H9 (cell line): Measurements from ENCODE around the gene EFNA5. TPM values are rescaled to one million over a fixed set of nuclear protein-coding genes. Genes with fewer than 3 reads are reported as not detected.

Source experiments
- DNase-seq: peaks from one replicate; pipeline ENCODE4 v3.0.0-alpha.2; 2017
- H2AFZ ChIP-seq: one replicate; pipeline ENCODE4 v1.6.1; 2013; ENCODE audit warnings: mild to moderate bottlenecking, low read length, control low read depth, moderate library complexity
- H2AK5ac ChIP-seq: 2 replicates; pipeline ENCODE4 v1.6.1; 2013; ENCODE audit warnings: low read length, control low read depth, mixed read lengths; ENCODE audit not compliant: insufficient read length
- H2BK120ac ChIP-seq: one replicate; pipeline ENCODE4 v1.6.1; 2013; ENCODE audit warnings: low read depth, mild to moderate bottlenecking, low read length, control low read depth, inconsistent platforms; ENCODE audit not compliant: poor library complexity, severe bottlenecking
- H2BK12ac ChIP-seq: 2 replicates; pipeline ENCODE4 v1.6.1; 2013; ENCODE audit warnings: low read length, control low read depth, mixed read lengths, low read depth; ENCODE audit not compliant: insufficient read length
- H2BK15ac ChIP-seq: 2 replicates; pipeline ENCODE4 v1.6.1; 2013; ENCODE audit warnings: low read depth, low read length, control low read depth
- H2BK20ac ChIP-seq: one replicate; pipeline ENCODE4 v1.6.1; 2013; ENCODE audit warnings: low read depth, mild to moderate bottlenecking, low read length, control low read depth, inconsistent platforms; ENCODE audit not compliant: poor library complexity, severe bottlenecking
- H2BK5ac ChIP-seq: 2 replicates; pipeline ENCODE4 v1.6.1; 2013; ENCODE audit warnings: low read length, control low read depth, mixed read lengths; ENCODE audit not compliant: insufficient read length
- H3K14ac ChIP-seq: 2 replicates; pipeline ENCODE4 v1.6.1; 2013; ENCODE audit warnings: low read length, control low read depth; ENCODE audit not compliant: insufficient read depth
- H3K18ac ChIP-seq: 2 replicates; pipeline ENCODE4 v1.6.1; 2013; ENCODE audit warnings: low read depth, mild to moderate bottlenecking, mixed read lengths, low read length, control low read depth; ENCODE audit not compliant: insufficient read length
- H3K23ac ChIP-seq: 2 replicates; pipeline ENCODE4 v1.6.1; 2013; ENCODE audit warnings: low read length, control low read depth, mixed read lengths, low read depth; ENCODE audit not compliant: insufficient read length
- H3K23me2 ChIP-seq: 2 replicates; pipeline ENCODE4 v1.6.1; 2013; ENCODE audit warnings: low read depth, mild to moderate bottlenecking, mixed read lengths, low read length, control low read depth; ENCODE audit not compliant: insufficient read length, poor library complexity, severe bottlenecking
- H3K27ac ChIP-seq: 2 replicates; pipeline ENCODE4 v1.5.1; 2013; ENCODE audit warnings: low read length, control low read depth, mixed read lengths, low read depth; ENCODE audit not compliant: insufficient read length
- H3K27me3 ChIP-seq: 2 replicates; pipeline ENCODE4 v1.6.1; 2013; ENCODE audit warnings: low read length, control low read depth, inconsistent platforms; ENCODE audit not compliant: insufficient read depth
- H3K4ac ChIP-seq: 2 replicates; pipeline ENCODE4 v1.6.1; 2013; ENCODE audit warnings: low read depth, mild to moderate bottlenecking, control low read depth, inconsistent platforms, low read length, moderate library complexity
- H3K4me1 ChIP-seq: 2 replicates; pipeline ENCODE4 v1.6.1; 2013; ENCODE audit warnings: low read length, control low read depth, inconsistent platforms; ENCODE audit not compliant: insufficient read depth
- H3K4me2 ChIP-seq: 2 replicates; pipeline ENCODE4 v1.6.1; 2013; ENCODE audit warnings: low read length, control low read depth, mixed read lengths; ENCODE audit not compliant: insufficient read length, insufficient read depth
- H3K56ac ChIP-seq: 2 replicates; pipeline ENCODE4 v1.6.1; 2013; ENCODE audit warnings: low read depth, mild to moderate bottlenecking, mixed read lengths, low read length, control low read depth; ENCODE audit not compliant: insufficient read length
- H3K79me1 ChIP-seq: 2 replicates; pipeline ENCODE4 v1.6.1; 2013; ENCODE audit warnings: low read depth, mild to moderate bottlenecking, moderate library complexity, low read length, control low read depth, inconsistent platforms; ENCODE audit not compliant: insufficient read depth, poor library complexity, severe bottlenecking
- H3K79me2 ChIP-seq: 2 replicates; pipeline ENCODE4 v1.6.1; 2013; ENCODE audit warnings: low read length, control low read depth, inconsistent platforms; ENCODE audit not compliant: insufficient read depth
- H3K9ac ChIP-seq: 2 replicates; pipeline ENCODE4 v1.6.1; 2013; ENCODE audit warnings: low read length, control low read depth, mixed read lengths; ENCODE audit not compliant: insufficient read length; ENCODE audit errors: extremely low read depth
- H3K9me3 ChIP-seq: one replicate; pipeline ENCODE4 v1.6.1; 2013; ENCODE audit warnings: low read depth, low read length, inconsistent platforms; ENCODE audit not compliant: control insufficient read depth
- H3T11ph ChIP-seq: one replicate; pipeline ENCODE4 v1.6.1; 2013; ENCODE audit warnings: mild to moderate bottlenecking, low read length, control low read depth, inconsistent platforms
- H4K20me1 ChIP-seq: one replicate; pipeline ENCODE4 v1.6.1; 2013; ENCODE audit not compliant: control insufficient read depth, insufficient read length, insufficient read depth
- H4K5ac ChIP-seq: 2 replicates; pipeline ENCODE4 v1.6.1; 2013; ENCODE audit warnings: low read depth, mild to moderate bottlenecking, mixed read lengths, low read length, control low read depth; ENCODE audit not compliant: insufficient read length
- H4K8ac ChIP-seq: replicated peaks from 2 replicates; pipeline ENCODE4 v1.6.1; 2013; ENCODE audit warnings: low read length, control low read depth, mixed read lengths, low read depth; ENCODE audit not compliant: insufficient read length
- H4K91ac ChIP-seq: 2 replicates; pipeline ENCODE4 v1.6.1; 2013; ENCODE audit warnings: low read depth, mild to moderate bottlenecking, moderate library complexity, mixed read lengths, low read length, control low read depth; ENCODE audit not compliant: insufficient read length
- H3K27ac Mint-ChIP-seq, 3 experiments: 2 replicates in 2 of 3; 3 replicates in 1 of 3; pipeline ENCODE4 v1.8.0; 2020 to 2021; ENCODE audit warnings: mixed read lengths in 3 of 3, mild to moderate bottlenecking in 1 of 3, moderate library complexity in 1 of 3
- H3K27me3 Mint-ChIP-seq: 2 replicates; pipeline ENCODE4 v1.8.0; 2021; ENCODE audit warnings: low read depth, mild to moderate bottlenecking, moderate library complexity, mixed read lengths
- H3K36me3 Mint-ChIP-seq, 3 experiments: 2 replicates in 2 of 3; 3 replicates in 1 of 3; pipeline ENCODE4 v1.8.0; 2020 to 2021; ENCODE audit warnings: low read depth in 3 of 3, mixed read lengths in 3 of 3; ENCODE audit not compliant: insufficient read depth in 1 of 3
- H3K4me1 Mint-ChIP-seq, 2 experiments: 2 replicates each; pipeline ENCODE4 v1.8.0; 2020; ENCODE audit warnings: mixed read lengths in 2 of 2
- H3K4me3 Mint-ChIP-seq, 2 experiments: 2 replicates in 1 of 2; 3 replicates in 1 of 2; pipeline ENCODE4 v1.8.0; 2020 to 2021; ENCODE audit warnings: mild to moderate bottlenecking in 2 of 2, mixed read lengths in 2 of 2, moderate library complexity in 1 of 2
- H3K9me3 Mint-ChIP-seq, 2 experiments: 2 replicates in 1 of 2; 3 replicates in 1 of 2; pipeline ENCODE4 v1.8.0; 2020; ENCODE audit warnings: mild to moderate bottlenecking in 2 of 2, mixed read lengths in 2 of 2, moderate library complexity in 1 of 2
- WGBS: extraction: QIAGEN DNeasy Blood & Tissue Kit; methylation state at CpG from one replicate; pipeline ENCODE4 v1.1.7; 2013; ENCODE audit warnings: missing lambda C conversion rate, low lambda C conversion rate, mixed read lengths; ENCODE audit not compliant: insufficient read length; ENCODE audit errors: extremely low coverage; 5-methylcytosine and 5-hydroxymethylcytosine counted together
- total RNA-seq: library from RNA; stranded (reverse); gene quantifications from 2 replicates; pipeline ENCODE4 v1.2.1, GENCODE V29; 2021
- TF ChIP-seq, protein P1 (sequence below): fragments of 200-600 bp; sonication (generic); conservative IDR thresholded peaks from 3 replicates; pipeline ENCODE4 v1.8.0; 2021; ENCODE audit warnings: antibody characterized with exemption, mild to moderate bottlenecking

Gene EFNA5
- total RNA-seq, 1 experiment from 2014 or later = 20.4 TPM

DNA sequence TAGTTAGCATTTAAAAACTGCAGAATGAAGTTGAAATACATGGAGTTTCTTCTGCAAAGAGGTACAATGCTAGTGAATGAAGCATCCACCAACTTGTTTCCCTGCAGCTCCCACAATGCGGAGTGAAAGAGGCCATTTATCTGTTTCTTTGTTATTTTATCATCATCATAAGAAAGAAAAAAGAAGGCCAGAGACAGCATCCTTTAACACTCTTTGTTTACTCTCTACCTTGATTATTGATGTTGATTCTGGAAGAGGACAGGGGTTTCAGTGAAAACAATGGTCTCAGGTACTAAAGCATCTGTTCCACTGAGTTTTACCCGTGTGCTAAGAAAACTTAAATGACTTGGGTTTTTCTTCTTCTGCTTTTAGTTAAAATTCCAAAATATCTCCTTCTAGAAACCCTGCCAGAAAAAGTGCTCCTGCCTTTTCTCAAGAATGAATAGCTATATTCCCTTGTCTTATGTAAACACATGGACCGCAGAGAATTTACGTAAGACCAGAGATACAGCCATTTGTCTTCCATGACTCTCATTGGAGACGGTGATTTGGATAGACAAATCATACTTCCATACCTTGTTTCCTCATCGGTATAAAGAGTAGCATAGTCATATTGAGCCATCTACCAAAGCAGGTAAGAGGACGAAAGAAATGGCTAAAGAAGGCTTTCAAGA lies 81.1 kb downstream of the EFNA5 start:
- Histone ChIP-seq H2BK15ac (no peak overlapping the region), H4K91ac (no peak overlapping the region), H3K4me2 (no peak overlapping the region), H4K20me1 (no peaks in the 10 kb centered on the region), H2BK12ac (no peak overlapping the region), H3T11ph (no peak overlapping the region), H2BK20ac (no peak overlapping the region), H3K56ac (no peak overlapping the region), H3K23ac (no peak overlapping the region), H3K4me1 (peaks cover 7% of the 10 kb centered on the region; the same call in 1 of the 2 replicates), H2BK5ac (no peak overlapping the region), H3K18ac (no peak overlapping the region), H3K9me3 (no peaks in the 10 kb centered on the region), H3K23me2 (no peaks in the 10 kb centered on the region), H4K5ac (no peak overlapping the region), H2AFZ (no peak overlapping the region), H3K27ac (no peak overlapping the region), H4K8ac (no peak overlapping the region), H3K79me2 (no peaks in the 10 kb centered on the region), H2BK120ac (no peak overlapping the region), H3K4ac (no peak overlapping the region), H3K27me3 (no peaks in the 10 kb centered on the region), H2AK5ac (no peak overlapping the region), H3K14ac (no peak overlapping the region), H3K79me1 (no peaks in the 10 kb centered on the region), H3K9ac (no peak overlapping the region)
- H3K27ac Mint-ChIP-seq = peak overlapping the region; percentile 31 to 92 (median 66); a peak in 6 of 7 replicates
- H3K27me3 Mint-ChIP-seq = no peaks in the 10 kb centered on the region
- H3K9me3 Mint-ChIP-seq = no peaks in the 10 kb centered on the region
- no CpG with 5 or more reads among the region's 7 CpGs for WGBS
- no peak for DNase-seq
- H3K4me3 Mint-ChIP-seq = peak overlapping the region in 1 of 2 experiments; percentile 6; a peak in 1 of 5 replicates
- peaks cover 46 to 52% of the 10 kb centered on the region in 2 experiments for H3K4me1 Mint-ChIP-seq
- TF ChIP-seq, protein P1, sequence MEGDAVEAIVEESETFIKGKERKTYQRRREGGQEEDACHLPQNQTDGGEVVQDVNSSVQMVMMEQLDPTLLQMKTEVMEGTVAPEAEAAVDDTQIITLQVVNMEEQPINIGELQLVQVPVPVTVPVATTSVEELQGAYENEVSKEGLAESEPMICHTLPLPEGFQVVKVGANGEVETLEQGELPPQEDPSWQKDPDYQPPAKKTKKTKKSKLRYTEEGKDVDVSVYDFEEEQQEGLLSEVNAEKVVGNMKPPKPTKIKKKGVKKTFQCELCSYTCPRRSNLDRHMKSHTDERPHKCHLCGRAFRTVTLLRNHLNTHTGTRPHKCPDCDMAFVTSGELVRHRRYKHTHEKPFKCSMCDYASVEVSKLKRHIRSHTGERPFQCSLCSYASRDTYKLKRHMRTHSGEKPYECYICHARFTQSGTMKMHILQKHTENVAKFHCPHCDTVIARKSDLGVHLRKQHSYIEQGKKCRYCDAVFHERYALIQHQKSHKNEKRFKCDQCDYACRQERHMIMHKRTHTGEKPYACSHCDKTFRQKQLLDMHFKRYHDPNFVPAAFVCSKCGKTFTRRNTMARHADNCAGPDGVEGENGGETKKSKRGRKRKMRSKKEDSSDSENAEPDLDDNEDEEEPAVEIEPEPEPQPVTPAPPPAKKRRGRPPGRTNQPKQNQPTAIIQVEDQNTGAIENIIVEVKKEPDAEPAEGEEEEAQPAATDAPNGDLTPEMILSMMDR = no peak
- H3K36me3 Mint-ChIP-seq = no peaks in the 10 kb centered on the region
